C4-2B (cell line): Measurements from ENCODE around the gene TMEM92.

Experiments used
- ZFX ChIP-seq: fragments of 450-650 bp; IDR thresholded peaks from 2 replicates; pipeline ENCODE4 v1.6.1; 2017
- TF ChIP-seq, protein P1 (sequence below): fragments of 450-650 bp; conservative IDR thresholded peaks from 2 replicates; pipeline ENCODE4 v1.5.1; 2017; ENCODE audit warnings: mild to moderate bottlenecking

GRCh38 chr17:50263331-50264262, 10.7 kb upstream of the TMEM92 start:
- TF ChIP-seq, protein P1, sequence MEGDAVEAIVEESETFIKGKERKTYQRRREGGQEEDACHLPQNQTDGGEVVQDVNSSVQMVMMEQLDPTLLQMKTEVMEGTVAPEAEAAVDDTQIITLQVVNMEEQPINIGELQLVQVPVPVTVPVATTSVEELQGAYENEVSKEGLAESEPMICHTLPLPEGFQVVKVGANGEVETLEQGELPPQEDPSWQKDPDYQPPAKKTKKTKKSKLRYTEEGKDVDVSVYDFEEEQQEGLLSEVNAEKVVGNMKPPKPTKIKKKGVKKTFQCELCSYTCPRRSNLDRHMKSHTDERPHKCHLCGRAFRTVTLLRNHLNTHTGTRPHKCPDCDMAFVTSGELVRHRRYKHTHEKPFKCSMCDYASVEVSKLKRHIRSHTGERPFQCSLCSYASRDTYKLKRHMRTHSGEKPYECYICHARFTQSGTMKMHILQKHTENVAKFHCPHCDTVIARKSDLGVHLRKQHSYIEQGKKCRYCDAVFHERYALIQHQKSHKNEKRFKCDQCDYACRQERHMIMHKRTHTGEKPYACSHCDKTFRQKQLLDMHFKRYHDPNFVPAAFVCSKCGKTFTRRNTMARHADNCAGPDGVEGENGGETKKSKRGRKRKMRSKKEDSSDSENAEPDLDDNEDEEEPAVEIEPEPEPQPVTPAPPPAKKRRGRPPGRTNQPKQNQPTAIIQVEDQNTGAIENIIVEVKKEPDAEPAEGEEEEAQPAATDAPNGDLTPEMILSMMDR, result no peak
- no peak for TF ChIP-seq ZFX
